SHP77 treated with DMSO at 0.1 percent for 48 hours (cell line): Measurements from ENCODE around the gene NAMPT.
"Not testable (repeated sequence)": the region's sequence is repeated elsewhere in the genome, so short reads cannot be mapped to it uniquely, and the experiment has no call there.

Source experiments
- DNase-seq: peaks from one replicate; lab custom pipeline; 2025; lab: John Stamatoyannopoulos, UW

NAMPT gene

DNA sequence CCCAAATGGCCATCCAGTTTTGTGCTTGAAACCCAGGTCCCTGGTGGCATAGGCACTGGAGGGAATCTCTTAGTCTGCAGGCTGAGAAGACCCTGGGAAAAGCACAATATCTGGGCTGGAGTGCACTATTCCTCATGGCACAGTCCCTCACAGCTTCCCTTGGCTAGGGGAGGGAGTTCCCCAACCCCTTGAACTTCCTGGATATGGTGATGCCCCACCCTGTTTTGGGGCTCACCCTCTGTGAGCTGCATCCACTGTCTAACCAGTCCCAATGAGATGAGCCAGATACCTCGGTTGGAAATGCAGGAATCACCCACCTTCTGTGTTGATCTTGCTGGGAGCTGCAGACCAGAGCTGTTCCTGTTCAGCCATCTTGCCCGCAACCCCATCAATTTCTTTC, 19.8 kb upstream of the NAMPT start:
- DNase-seq = no peak

DNA sequence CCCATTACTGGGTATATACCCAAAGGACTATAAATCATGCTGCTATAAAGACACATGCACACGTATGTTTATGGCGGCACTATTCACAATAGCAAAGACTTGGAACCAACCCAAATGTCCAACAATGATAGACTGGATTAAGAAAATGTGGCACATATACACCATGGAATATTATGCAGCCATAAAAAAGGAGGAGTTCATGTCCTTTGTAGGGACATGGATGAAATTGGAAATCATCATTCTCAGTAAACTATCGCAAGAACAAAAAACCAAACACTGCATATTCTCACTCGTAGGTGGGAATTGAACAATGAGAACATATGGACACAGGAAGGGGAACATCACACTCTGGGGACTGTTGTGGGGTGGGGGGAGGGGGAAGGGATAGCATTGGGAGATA, 13.8 kb upstream of the NAMPT start:
- DNase-seq = not testable (repeated sequence)

DNA sequence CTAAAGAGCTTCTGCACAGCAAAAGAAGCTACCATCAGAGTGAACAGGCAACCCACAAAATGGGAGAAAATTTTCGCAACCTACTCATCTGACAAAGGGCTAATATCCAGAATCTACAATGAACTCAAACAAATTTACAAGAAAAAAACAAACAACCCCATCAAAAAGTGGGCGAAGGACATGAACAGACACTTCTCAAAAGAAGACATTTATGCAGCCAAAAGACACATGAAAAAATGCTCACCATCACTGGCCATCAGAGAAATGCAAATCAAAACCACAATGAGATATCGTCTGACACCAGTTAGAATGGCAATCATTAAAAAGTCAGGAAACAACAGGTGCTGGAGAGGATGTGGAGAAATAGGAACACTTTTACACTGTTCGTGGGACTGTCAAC, 13.4 kb upstream of the NAMPT start:
- not testable (repeated sequence) for DNase-seq

DNA sequence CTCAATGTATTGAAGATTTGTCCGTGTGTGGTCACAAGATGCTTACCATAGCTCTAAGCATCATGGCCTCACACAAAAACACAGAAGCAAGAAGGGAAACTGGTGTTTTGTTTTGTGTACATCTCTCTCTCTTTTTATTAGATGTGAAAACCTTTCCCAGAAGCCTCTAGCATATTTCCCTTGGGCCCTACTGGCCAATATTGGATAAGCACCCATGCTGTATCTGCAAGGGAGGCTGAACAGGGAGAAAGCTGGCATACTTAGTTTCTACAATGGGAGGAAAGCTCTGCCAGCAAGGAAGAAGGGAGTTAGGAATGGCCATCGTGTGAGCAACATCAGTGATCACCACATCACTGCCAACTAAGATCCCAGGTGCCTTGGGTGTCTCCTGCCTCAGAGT, 9.6 kb upstream of the NAMPT start:
- DNase-seq = no peak

DNA sequence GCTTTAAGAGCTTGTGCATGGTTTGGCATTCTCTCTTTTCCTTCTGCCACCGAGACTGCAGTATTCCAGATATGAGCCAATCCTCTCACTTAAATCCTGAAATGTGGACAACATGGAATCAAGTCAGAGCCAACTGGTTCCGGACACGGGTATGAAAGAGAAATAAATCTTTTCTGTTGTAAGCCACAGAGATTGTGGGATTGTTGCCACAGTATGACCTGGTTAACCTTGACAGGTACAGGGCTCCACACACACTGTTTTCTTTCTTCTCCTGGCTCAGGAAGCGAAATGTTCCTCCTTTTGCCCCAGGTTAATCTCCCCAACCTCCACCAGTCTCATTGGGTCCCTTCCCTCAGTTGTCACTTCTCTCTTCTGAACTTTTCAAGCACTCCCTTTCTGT, 6.5 kb upstream of the NAMPT start:
- no peak for DNase-seq

DNA sequence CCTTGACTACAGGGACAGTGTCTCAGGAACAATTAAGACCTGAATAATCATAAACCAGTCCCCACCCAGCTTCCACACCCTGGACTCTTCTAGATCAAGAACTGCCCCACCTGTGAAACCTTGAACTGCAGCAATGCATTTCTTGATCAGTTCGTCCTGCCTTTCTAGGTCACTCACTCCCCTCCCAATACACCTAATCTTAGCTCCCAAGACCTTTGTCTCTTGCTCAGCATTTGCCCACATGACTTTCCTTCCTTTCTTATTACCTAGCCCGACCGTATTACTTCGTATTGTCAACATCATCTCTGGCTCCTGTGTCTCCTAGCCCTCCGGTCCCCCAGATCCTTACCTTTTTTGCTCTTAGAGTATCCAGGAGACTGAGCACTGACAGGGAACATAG, 5.5 kb upstream of the NAMPT start:
- DNase-seq = no peak

DNA sequence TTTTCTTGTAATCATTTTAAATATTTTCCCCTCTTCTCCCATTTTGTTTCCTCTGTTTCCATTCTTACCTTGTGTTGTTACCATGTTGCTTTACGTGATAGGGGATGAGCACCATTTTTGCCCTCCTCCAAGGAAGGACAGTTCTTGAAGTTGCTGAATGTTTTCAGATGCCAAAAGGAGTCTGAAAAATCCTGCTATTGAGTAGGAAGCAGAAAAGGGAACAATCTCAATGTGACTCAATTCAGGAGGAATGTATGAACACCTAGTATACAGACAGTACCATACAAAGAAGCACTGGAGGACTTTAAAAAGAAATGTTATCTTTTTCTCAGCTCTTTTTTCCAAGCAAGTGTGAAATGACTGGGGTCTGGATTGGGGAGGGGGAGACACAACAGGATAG, 5.1 kb upstream of the NAMPT start:
- DNase-seq = no peak

DNA sequence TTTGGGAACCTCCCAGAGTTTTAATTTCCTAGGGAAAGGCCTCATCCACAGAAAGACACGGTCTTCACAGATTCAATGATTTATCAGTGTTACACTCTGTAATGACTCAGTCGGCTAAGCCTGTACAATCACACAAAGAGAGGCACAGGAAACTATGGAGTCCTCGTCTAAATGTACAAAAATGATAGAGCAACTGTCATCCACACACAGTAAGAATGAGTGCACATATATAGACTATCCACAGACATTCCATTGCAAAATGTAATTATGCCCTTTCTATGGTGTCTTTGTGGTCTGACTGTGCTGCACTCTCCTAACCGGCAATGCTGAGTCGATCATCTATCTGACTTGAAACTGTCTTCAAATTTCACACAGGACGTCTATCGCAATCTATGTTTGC, 3.5 kb upstream of the NAMPT start:
- DNase-seq = no peak

DNA sequence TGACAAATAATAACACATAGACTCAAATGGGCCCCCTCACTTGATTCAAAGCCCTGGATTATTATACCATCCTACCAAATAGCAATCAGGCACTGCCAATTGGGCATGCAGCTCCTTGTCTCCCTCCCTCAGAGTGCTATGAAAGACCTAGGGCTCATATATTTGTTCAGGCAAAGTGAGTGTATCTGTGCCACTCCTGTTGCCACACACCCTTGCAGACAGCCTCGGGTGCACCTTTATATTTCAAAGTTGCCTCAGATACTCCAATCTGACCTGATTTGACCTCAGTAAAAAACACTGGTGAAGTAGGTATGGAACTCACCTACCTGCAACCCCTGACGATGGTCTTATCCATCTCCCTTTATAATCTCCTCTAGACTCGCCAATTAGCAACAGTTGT, 3.0 kb upstream of the NAMPT start:
- DNase-seq = no peak

DNA sequence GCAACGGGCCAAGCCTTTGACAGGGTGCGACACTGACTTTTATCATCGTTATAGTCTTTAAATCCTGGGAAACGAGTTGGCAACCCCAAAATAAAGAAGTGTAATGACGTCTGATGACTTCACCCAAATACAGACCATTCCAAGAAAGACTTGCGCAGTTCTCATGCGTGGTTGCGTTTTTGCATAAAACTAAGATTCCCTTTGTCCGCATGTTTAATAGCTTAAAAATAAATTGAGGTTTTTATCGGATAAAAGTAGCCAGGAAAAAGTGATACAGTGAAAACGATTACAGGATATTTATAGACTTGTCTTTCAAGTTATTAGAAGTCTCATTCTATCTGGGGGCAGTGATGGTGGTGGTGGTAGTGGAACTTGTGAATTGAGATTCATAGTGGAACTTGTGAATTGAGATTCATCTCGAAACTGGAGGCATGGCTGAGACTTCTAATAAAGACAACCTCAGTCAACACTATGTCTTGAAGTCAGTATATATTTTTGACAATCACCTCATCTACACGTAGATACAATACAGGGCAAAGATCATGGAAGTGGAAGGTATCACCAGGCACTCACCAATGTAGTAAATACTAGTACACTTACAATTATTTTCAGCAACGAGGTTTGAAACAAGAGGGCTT, 1.2 kb upstream of the NAMPT start:
- no peak for DNase-seq

DNA sequence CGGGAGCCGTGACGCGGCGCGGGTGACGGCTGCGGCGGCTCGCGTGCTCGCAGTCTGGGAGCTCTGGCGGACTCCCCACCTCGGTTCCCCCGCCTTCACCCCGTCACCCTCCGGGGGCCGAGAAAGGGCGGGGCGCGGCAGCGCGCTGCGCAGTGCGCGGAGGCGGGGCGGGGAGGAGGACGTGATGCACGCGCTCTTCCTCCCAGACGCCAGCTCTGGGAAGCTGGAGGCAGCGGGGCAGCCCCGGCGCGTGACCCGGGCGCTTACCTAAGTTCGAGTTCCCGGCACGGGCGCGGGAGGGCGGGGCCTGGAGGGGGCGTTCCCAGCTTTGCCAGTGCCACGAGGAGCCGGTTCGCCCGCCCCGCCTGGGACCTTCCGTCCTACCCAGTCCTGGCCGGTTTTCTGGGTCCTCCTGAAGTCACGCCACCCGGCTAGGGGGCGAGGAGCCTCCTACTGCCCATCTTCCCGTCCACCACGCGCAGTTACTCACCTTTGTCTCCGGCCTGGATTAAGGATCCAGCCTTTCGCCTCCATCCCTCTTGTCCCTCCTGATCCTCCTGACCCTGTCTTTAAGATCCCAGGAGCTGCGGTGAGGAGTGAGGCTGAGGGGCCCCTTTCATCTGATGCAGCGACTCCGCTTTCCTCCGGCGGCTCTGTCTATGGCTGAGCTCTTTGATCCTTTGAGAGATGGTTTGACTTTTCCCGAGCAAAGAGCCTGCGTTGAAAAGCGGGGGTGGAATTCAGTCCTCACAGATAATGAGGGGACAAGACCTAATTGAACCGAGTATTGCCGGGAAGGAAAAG, 470 bp upstream of the NAMPT start:
- DNase-seq = peak; percentile 86

DNA sequence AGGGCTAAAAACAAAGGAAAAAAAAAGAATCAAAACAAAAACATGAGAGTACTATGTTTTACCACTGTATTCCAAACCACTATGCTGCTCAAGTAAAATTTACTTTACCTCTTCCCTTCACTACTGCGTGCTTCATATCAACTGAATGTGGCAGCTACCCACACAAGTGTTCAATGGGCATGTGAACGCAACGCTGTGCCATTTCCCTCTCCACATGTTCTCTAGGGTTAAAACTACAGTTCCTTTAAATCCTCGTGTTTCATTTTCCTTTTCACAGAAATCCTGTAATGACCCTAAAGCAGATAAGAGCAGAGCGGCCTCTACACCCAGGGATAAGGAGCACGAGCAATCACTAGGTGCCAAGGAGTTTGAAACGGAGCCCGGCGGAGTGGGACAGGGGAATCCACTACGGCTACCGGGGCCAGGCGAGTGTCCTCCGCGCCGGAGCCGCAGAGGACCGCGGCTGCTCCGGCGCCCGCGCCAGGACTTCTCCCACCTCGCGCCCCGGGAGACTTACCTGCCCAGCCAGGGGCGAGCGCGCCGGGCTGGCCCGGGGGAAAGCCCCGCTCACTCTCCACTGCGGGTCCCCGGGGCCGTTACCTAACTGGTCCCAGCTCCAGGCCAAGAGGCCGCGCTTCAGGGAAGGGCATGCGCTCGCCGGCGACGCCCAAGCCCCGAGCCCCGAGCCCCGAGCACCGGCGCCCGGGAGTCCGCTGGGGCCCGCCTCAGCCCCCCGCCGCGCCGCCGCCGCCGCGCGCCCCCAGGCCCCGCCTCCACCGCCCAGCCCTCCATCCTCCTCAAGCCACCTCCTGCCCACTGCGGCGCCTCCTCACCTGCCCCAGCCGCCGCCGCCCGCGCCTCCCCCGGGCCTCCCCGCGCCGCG, 711 bp downstream of the NAMPT start:
- no peak for DNase-seq

DNA sequence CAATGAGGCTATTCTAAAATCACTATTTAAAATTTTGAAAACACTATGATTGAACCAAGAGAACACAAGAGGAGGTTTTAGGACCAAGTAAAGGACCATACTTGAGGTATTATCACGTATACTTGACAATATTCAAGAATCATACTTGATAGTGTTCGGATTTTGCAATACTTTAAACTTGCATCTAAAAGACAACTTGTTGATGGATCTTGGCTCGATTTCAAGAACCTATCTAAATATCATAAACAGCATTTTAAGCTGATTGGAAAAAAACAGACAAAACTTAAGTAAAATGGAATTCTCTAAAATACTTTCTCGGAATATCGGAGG, 1.3 kb downstream of the NAMPT start:
- no peak for DNase-seq

DNA sequence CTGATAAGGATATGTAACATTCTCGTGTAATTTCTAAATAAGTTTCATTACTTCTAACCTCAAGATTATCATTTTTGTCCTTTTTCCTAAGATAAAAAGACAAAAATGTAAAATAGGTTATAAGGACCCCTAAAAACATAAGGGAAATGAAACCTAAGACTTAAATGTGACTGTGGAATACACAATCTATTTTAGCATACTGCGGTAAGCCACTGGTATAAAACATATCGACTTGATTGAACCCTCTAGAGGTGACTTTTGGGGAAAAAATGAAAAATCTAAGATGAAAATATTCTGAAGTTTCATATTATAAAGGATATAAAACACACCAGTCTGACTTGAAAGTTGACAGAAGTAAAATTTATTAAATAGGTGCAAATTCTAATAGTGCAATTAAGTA, 1.9 kb downstream of the NAMPT start:
- DNase-seq = no peak

DNA sequence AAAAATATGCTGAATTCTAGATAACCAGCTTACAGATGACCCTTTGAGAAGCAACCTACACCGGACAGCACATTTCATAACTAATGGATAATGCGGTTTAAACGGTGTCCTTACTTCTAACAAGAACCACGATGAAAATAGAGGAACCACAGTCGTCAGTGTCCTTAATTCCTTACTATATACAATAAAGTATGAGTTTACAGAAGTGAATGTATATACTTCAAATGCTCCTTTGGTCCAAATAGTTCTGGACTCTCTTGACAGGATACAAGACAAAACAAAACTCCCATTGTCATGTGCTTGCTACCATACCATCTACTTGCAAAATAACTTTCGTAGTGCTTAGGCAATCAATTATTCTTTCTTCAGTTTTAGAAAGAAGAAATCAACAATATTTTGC, 2.4 kb downstream of the NAMPT start:
- DNase-seq = no peak

DNA sequence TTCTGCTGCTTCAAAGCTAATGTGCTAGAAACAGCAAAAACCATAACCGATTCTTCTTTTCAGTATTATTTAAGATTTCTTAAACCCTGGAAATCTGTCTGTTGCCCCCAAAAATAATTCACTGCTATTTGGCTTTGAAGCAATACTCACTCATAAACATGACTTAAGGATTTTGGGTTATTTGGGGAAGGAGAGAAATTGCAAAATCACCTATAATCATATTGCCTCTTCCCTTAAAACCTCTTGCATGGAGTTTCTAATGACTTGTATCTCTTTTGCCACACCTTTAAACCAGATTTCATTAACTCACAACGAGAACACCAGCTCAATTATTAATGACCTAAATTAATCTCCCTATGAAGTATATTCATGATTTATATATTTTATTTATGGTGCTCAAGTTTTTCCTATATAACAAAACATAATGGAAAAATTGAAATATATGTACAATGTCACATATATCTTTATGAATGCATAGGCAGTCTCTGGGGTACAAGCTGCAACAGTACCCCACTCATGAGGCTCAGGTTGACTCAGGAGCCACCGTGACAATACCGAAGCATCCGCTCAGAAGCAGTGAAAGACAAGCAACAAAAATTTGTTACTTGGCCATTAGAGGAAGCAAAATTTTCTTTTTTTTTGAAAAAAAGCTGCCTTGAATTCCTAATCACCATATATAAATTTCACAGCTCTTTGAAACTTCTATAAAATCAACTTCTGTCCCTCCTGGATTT, 3.0 kb downstream of the NAMPT start:
- DNase-seq = no peak

DNA sequence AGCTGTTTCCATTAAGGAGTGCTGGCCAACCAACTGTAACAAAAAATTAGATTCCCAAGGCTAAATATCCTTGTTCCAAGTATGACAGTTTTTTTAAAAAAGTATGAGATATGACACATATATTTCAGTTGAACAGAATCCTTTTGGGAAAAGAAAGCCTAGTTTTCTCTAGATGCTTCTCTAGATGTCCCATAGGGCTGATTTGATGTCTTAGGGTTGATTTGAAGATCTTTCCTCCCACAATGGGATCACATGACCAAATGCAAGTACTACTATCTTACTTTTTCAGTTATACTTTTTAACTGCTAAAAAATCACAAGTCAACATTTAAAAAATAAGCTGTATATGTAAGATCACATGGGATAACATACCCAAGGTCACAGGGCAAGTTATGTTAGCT, 3.7 kb downstream of the NAMPT start:
- DNase-seq = no peak

DNA sequence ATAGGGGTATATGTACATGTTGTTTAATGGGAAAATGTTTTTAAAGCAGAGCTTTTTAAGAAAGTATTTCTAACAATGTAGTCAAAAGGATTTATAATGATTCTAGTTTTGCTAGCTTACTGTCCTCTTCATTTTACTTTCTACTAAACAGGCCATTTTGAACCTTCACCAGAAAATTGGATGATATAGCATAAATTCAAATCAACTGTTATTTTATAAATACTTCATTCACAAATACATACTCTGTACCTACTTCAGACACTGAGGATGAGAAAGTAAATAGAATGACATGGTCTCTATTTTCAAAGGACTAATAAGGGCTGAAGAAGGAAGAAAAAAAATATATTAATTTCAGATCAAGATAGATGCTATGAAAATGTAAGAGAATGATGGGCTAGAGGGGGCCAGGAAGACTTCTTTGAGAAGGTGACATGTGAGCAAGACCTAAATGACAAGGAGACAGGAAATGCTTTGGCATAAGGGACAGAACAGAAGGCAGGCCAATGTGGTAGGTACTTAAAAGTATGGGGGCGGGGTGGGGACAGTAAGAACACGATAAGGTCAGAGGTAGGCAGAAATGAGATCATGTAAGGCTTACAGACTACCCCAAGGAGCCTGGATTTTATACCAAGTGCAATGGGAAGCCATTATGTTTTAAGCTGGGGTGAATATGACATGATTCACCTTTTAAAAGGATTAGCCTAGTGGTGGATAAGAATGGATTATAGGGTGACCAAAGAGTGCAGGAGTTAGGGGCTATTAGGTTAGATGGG, 5.2 kb downstream of the NAMPT start:
- DNase-seq = no peak

DNA sequence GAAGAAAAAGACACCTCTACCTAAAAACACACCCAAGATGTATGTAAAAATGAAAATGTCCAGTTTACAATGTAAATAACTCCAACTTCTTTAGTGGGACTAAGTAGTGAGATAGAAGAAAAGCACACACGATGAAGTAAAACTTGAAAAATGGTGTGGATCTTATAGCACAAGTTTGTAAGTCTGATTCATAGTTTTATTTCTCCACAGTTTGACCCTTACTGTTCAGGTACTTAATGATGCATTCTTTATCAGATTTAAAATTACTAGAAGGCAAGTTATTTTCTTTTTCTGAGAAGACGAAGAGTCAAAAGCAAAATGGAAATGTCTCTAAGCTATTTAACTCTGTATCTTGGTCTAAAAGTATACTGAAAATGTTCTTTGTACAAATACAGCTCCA, 6.1 kb downstream of the NAMPT start:
- no peak for DNase-seq

DNA sequence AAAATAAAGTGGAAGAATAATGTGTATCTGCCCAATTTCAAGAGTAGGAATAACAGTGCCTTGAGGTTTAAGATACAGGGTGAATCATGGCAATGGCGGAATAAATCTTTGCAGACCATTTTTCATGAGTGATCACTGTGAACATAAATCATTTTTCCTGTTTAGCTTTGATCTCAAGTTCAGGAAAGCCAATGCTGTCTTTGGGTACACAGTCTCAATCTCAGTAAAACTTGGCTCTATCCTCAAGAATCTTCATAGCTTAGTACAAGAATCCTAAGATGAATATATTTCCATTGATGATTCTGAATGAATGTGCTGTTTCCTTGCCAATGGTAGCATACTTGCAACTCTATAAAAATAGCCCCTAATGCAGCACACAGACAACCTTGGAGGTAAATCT, 6.8 kb downstream of the NAMPT start:
- no peak for DNase-seq

DNA sequence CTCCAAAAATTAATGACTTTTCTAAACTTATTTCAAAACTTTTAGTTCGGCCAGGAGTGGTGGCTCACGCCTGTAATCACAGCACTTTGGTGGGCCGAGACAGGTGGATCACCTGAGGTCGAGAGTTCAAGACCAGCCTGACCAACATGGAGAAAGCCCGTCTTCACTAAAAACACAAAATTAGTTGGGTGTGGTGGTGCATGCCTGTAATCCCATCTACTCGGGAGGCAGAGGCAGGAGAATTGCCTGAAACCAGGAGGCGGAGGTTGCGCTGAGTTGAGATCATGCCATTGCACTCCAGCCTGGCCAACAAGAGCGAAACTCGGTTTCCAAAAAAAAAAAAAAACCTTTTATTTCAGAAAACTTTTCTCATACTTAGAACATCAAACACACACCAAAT, 8.3 kb downstream of the NAMPT start:
- DNase-seq = no peak
